Muscle of arm (tissue), 12 donors: ENCODE data around the gene C5AR2. TPM values are rescaled to one million over a fixed set of nuclear protein-coding genes. Genes with fewer than 3 reads are reported as not detected.
"Not testable (repeated sequence)": the region's sequence is repeated elsewhere in the genome, so short reads cannot be mapped to it uniquely, and the experiment has no call there.

ENCODE experiments used
- DNase-seq: peaks from one replicate; pipeline ENCODE4 v3.0.0-alpha.2; 2013
- polyA plus RNA-seq, 12 donors: library from polyadenylated mRNA; unstranded; fragments of 120-200 nt; gene quantifications; one replicate each; pipeline ENCODE4 v1.2.1, GENCODE V29; 2013; ENCODE audit not compliant: insufficient read length in 12 of 12

C5AR2 gene
- polyA plus RNA-seq, 12 donors: 0.27 to 1.0 (median 0.41) TPM; not detected in 2

- no peak for DNase-seq
These were observed 27.0 kb downstream of the C5AR2 start for GRCh38 chr19:47358936-47359335.

GRCh38 chr19:47362321-47362720, 30.3 kb downstream of the C5AR2 start:
- DNase-seq: no peak

DNA sequence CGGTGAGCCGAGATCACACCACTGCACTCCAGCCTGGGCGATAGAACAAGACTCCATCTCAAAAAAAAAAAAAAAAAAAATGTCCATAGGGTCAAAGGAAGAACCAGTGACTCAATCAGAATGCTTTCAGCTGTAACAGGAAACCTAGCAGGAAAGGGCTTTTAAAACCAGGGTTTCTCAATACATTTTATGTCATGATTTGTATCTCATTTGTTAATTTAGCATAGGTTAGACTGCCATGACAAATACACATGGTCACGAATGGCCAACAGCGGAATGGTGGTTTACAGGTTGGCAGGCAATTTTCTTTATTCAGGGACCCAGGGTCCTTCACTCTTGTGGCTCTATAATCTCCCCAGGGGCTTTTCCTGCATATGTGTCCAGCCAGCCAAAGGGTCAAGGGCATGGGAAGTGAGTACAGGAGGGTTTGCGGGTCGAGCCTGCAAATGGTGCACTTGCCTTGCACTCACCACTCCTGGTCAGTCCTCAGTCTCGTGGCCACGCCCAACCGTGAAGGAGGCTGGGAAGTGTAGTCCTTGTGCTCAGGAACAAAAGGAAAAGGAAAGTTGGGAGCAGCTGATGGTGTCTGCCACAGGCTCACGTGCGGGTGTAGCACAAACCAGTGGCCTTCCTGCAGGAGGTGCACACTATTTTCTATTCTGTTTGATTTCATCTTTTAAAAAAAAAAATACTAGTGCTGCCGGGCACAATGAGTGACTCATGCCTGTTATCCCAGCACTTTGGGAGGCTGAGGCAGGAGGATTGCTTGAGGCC, 32.0 kb downstream of the C5AR2 start:
- DNase-seq: no peak

GRCh38 chr19:47365455-47365854, 33.5 kb downstream of the C5AR2 start:
- DNase-seq: not testable (repeated sequence)

DNA sequence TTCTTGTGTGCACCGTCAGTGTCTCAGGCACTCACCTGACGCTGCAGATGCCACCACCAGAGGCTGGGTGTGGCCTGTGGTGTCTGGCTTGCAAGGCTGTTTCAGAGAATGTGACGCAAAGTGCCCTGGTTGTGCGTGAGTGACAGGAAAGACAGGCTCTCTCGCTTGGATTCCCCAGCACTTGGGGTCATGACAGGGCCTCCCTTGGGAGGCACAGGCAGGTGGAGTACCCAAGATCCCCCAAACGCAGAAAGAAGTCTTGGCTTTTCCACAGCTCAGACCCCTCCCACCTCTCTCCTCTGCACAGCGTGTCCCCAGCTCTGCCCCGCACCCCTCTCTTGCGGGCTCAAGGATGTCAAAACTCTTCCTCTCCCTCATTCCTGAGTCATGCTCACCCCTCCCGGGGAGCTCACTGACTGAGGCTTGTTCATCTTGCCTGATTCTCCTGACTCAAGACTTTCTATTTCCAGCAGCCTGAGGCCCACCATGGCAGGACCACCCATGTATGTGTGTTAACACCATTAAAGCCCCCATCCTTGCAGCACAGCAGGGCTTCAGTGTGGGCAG, 38.2 kb downstream of the C5AR2 start:
- DNase-seq: no peak

- no peak for DNase-seq
These were observed 39.3 kb downstream of the C5AR2 start for GRCh38 chr19:47371261-47371660.

- no peak for DNase-seq
These were observed 40.6 kb downstream of the C5AR2 start for GRCh38 chr19:47372603-47373002.

DNA sequence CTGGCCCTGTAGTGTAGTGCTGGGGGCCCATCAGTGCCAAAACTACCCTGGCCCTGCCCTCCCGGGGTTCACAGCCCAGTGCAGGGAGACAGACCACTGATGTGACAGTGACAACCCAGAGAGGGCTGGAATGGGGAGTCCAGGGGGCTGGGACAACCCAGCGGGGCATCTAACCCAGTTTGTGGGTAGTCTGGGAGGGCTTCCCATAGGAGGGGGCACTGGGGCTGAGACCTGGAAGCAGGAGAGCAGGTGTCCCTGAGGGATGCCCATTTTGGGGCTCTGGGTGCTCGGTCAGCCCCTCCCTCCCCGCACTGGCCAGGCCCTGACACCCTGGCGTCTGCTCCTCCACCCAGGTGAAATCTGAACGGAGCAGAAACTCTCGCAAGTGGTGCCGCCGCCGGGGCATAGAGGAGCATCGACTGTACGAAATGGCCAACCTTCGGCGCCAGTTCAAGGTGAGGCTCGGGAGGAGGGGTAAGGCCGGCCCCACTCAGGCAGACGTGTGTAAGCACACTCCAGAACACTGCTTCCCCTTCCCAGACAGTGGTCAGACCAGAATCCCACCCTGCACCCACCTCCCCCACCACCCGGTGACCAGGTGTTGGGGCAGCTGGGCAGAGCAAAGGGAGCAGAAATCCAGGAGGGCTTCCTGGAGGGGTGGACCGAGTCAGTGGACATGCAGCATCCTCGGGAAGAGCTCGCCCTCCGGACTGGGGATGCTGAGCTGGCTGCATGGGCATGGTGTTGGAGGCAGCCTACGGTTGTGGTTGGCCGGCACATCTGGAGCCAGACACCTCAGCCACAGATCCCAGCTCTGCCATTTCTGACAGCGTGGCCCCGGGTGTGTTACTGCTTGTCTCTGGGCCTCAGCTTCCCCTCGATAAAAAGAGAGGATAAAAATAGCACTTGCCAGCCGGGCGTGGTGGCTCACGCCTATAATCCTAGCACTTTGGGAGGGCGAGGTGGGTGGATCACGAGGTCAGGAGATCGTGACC, 41.6 kb downstream of the C5AR2 start:
- DNase-seq: no peak

DNA sequence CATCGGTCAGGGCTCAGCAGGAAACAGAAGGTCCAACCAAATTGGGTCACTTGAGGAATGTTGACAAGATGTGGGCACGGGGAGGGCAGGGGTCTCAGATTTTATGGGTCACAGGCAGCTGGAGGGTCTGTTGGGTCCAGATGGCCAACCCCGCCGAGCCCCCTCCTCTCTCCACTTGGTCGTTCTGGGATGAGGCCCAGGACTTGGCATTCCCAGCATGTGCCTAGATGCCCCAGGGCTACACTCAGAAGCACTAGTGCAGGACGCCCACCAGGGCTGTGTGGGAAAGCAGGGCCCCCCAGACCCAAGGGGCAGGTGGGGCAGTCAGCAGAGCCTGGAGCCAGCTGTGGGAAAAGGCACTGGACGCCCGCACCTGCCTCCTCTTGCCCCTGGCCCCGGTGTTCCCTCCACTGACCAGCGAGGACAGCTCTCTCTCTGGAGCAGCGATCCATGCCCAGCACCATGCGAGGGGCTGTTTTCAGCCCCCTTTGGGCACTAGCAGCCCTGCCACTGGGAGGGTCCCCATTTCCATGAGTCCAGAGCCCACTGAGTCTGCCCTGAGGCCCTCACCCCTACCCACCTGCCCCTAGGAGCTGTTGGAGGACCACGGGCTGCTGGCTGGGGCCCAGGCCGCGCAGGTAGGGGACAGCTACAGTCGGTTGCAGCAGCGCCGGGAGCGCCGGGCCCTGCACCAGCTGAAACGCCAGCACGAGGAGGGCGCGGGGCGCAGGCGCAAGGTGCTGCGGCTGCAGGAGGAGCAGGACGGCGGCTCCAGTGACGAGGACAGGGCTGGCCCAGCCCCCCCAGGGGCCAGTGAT, 43.1 kb downstream of the C5AR2 start:
- no peak for DNase-seq

DNA sequence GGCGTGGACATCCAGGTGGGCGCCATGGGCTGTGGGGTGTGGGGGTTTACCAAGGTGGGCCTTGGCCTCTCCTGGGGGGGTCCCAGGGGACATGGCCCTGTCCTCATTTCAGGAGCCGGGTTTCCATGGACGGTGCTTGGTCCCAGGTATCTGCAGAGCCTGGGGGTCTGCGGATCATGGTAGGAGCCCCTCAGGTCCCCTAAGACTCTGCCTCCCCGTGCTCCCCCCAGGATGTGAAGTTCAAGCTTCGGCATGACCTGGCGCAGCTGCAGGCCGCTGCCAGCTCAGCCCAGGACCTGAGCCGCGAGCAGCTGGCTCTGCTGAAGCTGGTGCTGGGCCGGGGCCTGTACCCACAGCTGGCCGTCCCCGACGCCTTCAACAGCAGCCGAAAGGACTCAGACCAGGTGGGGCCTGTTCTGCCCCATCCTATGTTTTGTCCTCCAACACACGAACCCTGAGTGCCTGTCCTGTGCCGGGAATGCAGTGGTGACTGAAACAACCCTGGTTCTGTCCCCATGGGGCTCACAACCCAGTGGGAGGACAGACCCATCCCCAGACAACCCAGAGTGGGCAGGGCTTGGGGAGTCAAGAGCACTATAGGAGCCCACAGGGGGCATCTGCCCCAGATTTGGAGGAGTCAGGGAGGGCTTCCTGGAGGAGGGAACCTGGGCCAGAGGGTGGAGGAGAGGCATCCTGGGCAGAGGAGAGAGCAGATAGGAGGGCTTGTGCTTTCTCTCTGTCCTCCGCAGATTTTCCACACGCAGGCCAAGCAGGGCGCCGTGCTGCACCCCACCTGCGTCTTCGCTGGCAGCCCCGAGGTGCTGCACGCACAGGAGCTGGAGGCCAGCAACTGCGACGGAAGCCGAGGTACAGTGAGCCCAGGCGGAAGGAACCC, 44.0 kb downstream of the C5AR2 start:
- DNase-seq: no peak

DNA sequence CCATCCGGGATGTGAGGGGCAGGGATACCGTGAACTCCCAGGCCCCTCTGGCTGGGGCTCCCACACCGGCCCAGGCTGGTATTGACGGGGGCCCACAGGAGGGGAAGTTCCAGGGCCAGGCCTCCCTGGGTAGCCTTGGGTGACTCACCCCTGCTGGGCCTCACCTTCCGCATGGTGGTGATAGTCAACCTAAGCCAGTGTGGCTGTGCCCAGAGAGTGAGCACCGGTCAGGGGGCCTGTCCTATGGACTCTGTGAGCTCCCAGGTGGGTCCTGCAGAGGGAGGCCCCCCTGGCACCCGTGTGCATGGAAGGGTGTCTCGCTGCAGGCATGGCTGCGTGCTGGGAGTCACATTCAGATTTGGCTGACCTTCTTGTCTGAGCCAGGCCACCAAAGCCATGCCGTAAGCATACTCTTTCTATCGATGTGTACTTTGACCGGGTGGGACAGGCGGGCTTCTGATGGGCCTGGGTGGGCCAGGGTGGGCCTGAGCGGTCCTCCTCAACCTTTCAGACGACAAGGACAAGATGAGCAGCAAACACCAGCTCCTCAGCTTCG, 44.7 kb downstream of the C5AR2 start:
- DNase-seq: no peak

GRCh38 chr19:47377208-47377701, 45.3 kb downstream of the C5AR2 start:
- DNase-seq: no peak

- DNase-seq: no peak
These were observed 45.8 kb downstream of the C5AR2 start for GRCh38 chr19:47377801-47378200.

GRCh38 chr19:47378246-47378645, 46.3 kb downstream of the C5AR2 start:
- DNase-seq: no peak

GRCh38 chr19:47379381-47379938, 47.5 kb downstream of the C5AR2 start:
- DNase-seq: no peak

- no peak for DNase-seq
These were observed 48.6 kb downstream of the C5AR2 start for GRCh38 chr19:47380559-47380958.

DNA sequence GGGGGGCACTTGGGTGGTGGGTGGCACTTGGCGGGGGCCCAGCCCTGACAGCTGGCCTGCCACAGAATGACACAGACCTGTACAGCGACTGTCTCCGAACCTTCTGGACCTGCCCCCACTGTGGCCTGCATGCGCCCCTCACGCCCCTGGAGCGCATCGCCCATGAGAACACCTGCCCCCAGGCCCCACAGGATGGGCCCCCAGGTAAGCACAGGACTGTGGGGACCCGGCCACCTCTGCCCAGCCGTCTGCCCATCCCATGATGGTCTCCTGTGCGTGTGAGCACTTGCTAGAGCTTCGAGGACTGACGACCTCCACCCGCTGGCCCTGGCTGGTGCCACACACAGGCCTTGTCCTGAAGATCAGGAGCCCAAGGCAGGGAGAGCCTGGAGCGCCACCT, 49.1 kb downstream of the C5AR2 start:
- no peak for DNase-seq

DNA sequence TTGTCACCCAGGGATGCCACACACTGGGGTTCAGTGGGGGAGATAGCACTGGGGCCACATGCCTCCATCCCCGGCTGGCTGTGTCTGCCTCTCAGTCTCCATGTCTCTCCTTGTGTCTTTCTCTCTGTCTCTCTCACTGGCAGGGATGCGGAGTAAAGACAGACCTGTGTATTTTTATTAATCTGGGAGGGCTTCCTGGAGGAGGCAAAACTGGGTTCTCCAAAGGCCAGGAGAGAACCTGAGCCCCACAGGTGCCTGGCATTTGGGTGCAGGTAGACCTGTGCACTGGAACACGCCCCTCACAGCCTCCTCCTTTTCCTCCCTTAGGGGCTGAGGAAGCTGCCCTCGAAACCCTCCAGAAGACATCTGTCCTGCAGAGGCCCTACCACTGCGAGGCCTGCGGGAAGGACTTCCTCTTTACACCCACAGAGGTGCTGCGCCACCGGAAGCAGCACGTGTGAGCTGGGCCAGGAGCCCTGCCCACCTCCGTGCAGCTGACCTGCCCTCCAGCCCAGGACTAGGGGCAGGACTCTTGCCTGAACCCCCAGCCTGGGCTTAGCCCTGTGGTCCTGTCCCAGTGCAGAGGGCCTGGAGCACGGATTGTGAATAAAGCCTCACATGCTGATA, 49.8 kb downstream of the C5AR2 start:
- DNase-seq: no peak

GRCh38 chr19:47383890-47384289, 51.9 kb downstream of the C5AR2 start:
- not testable (repeated sequence) for DNase-seq
